ENCODE data around the gene GFPT1. TPM values are rescaled to one million over a fixed set of nuclear protein-coding genes. Genes with fewer than 3 reads are reported as not detected.
"Not testable (repeated sequence)": the region's sequence is repeated elsewhere in the genome, so short reads cannot be mapped to it uniquely, and the experiment has no call there.

The GFPT1 gene
- polyA plus RNA-seq, 1 experiment = 14.8 TPM

GRCh38 chr2:69369802-69370201 lies 17.2 kb downstream of the GFPT1 start:
- Histone ChIP-seq H3K4me3 (ENCODE audit: low read depth, low read length) (no peak overlapping the region), H3K36me3 (ENCODE audit: control insufficient read depth, insufficient read depth, low read length) (peaks cover 22% of the 10 kb centered on the region), H3K27me3 (ENCODE audit: control insufficient read depth, insufficient read depth, low read length) (no peaks in the 10 kb centered on the region)
- CTCF ChIA-PET = interaction anchor here (1.4 to 1.5 kb wide), 2 partner anchors 68 to 427 kb away, joined by 3 to 5 read pairs; partner anchors contain the start of gene NFU1
- TF ChIP-seq CTCF (IDR thresholded peaks at IDR 0.05; ENCODE audit: insufficient read depth, low read depth, low read length) = no peak
- DNase-seq (ENCODE audit: low read depth) = no peak
- POLR2A ChIA-PET = no interaction called here

- CTCF ChIA-PET = no interaction called here
- no peak for DNase-seq (ENCODE audit: low read depth)
- TF ChIP-seq CTCF (IDR thresholded peaks at IDR 0.05; ENCODE audit: insufficient read depth, low read depth, low read length) = no peak
- POLR2A ChIA-PET = no interaction called here
- Histone ChIP-seq H3K36me3 (ENCODE audit: control insufficient read depth, insufficient read depth, low read length) (peaks cover 22% of the 10 kb centered on the region), H3K4me3 (ENCODE audit: low read depth, low read length) (no peak overlapping the region), H3K27me3 (ENCODE audit: control insufficient read depth, insufficient read depth, low read length) (no peaks in the 10 kb centered on the region)
Observed at GRCh38 chr2:69368588-69368987, 18.4 kb downstream of the GFPT1 start.

- Histone ChIP-seq H3K27me3 (ENCODE audit: control insufficient read depth, insufficient read depth, low read length) (no peaks in the 10 kb centered on the region), H3K36me3 (ENCODE audit: control insufficient read depth, insufficient read depth, low read length) (peaks cover 22% of the 10 kb centered on the region), H3K4me3 (ENCODE audit: low read depth, low read length) (no peak overlapping the region)
- ChIA-PET POLR2A (no interaction called here), CTCF (interaction anchor here (1.2 to 1.9 kb wide), 2 partner anchors 13 to 16 kb away, joined by 3 to 4 read pairs; no protein-coding TSS in a partner anchor)
- no peak for TF ChIP-seq CTCF (IDR thresholded peaks at IDR 0.05; ENCODE audit: insufficient read depth, low read depth, low read length)
- no peak for DNase-seq (ENCODE audit: low read depth)
Observed at GRCh38 chr2:69359371-69359770, 27.7 kb downstream of the GFPT1 start.

- TF ChIP-seq CTCF (IDR thresholded peaks at IDR 0.05; ENCODE audit: insufficient read depth, low read depth, low read length) = no peak
- H3K4me3 ChIP-seq (ENCODE audit: low read depth, low read length) = no peak overlapping the region
- CTCF ChIA-PET = interaction anchor here (1.2 to 1.9 kb wide), 2 partner anchors 13 to 16 kb away, joined by 3 to 4 read pairs; no protein-coding TSS in a partner anchor
- peaks cover 22% of the 10 kb centered on the region for H3K36me3 ChIP-seq (ENCODE audit: control insufficient read depth, insufficient read depth, low read length)
- DNase-seq (ENCODE audit: low read depth) = no peak
- POLR2A ChIA-PET = no interaction called here
- no peaks in the 10 kb centered on the region for H3K27me3 ChIP-seq (ENCODE audit: control insufficient read depth, insufficient read depth, low read length)
Observed at GRCh38 chr2:69358914-69359313, 28.1 kb downstream of the GFPT1 start.

GRCh38 chr2:69356471-69356870 lies 30.6 kb downstream of the GFPT1 start:
- no peak overlapping the region for H3K4me3 ChIP-seq (ENCODE audit: low read depth, low read length)
- TF ChIP-seq CTCF (IDR thresholded peaks at IDR 0.05; ENCODE audit: insufficient read depth, low read depth, low read length) = no peak
- no peak for DNase-seq (ENCODE audit: low read depth)
- CTCF ChIA-PET = no interaction called here
- no peaks in the 10 kb centered on the region for H3K27me3 ChIP-seq (ENCODE audit: control insufficient read depth, insufficient read depth, low read length)
- POLR2A ChIA-PET = no interaction called here
- peaks cover 20% of the 10 kb centered on the region for H3K36me3 ChIP-seq (ENCODE audit: control insufficient read depth, insufficient read depth, low read length)

GRCh38 chr2:69354976-69355375 lies 32.1 kb downstream of the GFPT1 start:
- H3K4me3 ChIP-seq (ENCODE audit: low read depth, low read length); H3K27me3 ChIP-seq (ENCODE audit: control insufficient read depth, insufficient read depth, low read length); DNase-seq (ENCODE audit: low read depth): not testable (repeated sequence)
- CTCF ChIA-PET = interaction anchor here (1.0 kb wide), 1 partner anchor 33 kb away, joined by 3 read pairs; no protein-coding TSS in a partner anchor
- POLR2A ChIA-PET = interaction anchor here (0.6 kb wide), 1 partner anchor 10 kb away, joined by 4 read pairs; no protein-coding TSS in a partner anchor
- peaks cover 17% of the 10 kb centered on the region for H3K36me3 ChIP-seq (ENCODE audit: control insufficient read depth, insufficient read depth, low read length)
